SIG-M5 (cell line): ENCODE results near the gene RPS18.
A peak's percentile ranks its signal among the peaks of the same experiment; 100 is the strongest.
"Not testable (repeated sequence)": the region's sequence is repeated elsewhere in the genome, so short reads cannot be mapped to it uniquely, and the experiment has no call there.

Experiments used
- DNase-seq: peaks from one replicate; lab custom pipeline; 2025; lab: John Stamatoyannopoulos, UW

RPS18 gene

DNA sequence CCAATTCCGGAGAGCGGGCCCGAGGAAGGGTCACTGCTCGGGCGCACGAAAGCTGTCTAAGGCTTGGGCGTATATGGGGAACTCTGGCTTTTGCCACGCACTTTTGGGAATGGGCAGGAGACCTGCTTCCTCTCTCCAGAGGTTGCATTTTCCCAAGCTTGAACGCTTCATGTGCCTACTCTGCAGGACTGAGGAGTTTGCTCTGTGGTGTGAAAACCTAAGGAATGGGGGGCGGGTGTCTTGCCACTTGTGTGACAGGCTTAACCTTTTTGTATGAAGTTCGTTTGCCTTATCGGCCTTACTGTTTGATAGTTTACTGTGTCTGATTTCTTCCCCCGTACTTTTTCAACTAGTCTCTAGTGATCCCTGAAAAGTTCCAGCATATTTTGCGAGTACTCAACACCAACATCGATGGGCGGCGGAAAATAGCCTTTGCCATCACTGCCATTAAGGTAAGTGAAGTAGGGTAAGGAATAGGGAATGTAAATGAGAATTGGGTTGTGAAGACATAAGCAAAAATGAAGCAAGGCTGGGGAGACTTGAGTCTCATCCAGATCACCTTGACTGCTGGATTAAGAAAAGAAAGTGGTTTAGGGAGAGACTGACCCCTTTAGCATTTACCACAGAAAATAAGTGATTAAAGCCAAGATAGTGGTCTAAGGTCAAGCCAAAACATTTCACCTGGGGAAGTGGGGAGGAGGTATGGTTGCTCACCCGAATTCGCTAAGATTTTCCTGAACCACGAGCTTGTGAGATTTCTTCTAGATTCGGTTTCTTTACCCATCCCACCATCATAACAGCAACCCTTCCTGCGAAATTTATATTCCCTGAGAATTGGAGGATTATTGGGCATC lies 627 bp downstream of the RPS18 start:
- no peak for DNase-seq

DNA sequence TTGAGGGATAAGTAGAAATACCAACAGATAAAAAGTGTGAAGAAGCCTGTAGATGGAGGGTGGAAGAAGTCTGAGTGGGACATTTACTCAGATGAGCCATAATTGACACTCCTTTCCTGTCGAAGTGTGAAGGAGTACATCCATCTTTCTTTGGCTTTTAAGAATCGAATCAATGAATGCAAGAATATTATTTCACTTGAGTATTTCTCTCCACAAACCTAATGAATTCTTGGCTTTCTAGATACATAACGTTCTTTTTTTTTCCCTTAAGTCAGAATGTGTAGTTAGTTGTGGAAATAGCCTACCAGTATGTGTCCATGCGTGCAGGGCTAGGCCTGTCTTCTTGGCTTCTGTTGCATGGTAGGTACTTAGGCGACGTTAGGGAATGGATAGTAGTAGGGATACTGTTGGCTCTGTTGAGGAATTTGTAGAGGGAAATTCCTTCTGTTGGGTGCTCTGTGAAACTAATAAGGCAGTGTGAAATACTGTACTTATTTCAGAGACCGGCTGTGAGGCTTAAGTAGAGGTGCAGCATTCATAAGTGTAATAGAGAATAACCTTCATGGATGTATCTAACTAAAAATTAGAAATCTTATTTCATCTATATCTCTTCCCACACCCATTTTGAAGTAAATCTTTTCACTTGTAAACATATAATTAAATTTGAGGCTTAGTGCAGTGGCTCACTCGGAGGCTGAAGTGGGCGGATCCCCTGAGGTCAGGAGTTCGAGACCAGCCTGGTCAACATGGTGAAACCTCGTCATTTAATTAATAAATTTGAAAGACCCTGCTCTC lies 1.5 kb downstream of the RPS18 start:
- no peak for DNase-seq

DNA sequence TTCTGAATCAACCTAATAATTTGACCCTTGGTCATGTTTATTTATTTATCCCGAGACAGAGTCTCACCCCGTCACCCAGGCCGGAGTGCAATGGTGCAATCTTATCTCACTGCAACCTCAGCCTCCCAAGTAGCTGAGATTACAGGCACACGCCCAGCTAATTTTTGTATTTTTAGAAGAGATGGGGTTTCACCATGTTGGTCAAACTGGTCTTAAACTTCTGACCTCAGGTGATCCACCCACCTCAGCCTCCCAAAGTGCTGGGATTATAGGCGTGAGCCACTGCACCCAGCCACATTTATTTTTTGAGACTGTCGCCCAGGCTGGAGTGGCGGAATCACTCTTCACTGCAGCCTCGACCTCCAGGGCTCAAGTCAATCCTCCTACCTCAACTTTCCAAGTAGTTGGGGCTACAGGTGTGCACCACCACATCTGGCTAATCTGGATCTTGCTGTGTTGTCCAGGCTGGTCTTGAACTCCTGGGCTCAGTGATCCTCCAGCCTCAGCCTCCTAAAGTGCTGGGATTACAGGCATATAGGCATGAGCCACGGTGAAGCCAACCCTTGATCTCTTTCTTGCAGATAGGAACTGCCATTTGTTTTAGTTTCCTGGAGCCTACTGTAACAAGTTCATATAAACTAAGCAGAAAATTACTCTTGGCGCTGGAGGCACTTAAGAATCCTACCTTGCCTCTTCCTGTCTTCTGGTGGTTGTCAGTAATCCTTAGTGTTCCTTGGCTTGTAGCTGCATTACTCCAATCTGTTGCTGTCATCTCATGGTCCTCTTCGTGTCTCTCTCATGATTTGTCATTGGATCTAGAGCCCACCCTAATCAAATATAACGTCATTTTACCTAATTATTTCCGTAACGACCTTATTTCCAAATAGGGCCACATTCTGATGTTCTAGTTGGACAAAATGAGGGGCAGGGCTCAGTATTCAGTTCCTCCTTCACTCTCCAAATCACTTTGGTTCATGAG lies 2.3 kb downstream of the RPS18 start:
- no peak for DNase-seq

DNA sequence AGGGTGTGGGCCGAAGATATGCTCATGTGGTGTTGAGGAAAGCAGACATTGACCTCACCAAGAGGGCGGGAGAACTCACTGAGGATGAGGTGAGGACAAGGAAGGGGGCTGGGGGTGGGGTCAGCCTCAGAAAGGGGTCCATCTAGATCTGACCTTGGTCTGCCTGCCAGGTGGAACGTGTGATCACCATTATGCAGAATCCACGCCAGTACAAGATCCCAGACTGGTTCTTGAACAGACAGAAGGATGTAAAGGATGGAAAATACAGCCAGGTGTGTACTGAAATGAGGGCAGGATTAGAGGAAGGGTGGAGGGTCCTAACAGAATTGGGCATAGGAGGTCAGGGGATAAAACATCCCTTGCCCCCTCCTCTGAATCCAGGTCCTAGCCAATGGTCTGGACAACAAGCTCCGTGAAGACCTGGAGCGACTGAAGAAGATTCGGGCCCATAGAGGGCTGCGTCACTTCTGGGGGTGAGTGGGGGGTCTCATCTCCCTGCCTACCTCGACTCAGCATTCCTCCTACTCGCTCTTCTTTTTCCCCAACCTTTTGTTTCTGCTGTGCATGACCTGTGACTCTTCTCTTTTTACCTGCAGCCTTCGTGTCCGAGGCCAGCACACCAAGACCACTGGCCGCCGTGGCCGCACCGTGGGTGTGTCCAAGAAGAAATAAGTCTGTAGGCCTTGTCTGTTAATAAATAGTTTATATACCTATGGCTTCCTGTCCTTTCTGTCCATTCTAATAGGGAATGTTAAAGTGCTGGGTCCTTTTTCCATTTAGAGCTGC lies 4.1 kb downstream of the RPS18 start:
- not testable (repeated sequence) for DNase-seq

DNA sequence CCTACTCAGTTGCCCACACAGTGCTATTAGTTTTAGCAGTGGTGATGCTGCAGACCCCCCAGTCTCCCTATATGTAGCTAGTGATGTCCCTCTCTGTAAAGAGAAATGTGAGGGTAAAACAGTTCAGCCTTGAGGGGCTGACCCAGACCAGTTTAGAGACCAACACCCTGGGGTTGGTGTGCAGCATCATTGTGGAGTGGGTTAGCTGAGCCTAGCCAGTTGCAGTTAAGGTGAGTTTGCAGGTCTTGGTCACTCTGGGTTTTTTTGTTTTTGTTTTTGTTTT lies 4.6 kb downstream of the RPS18 start:
- no peak for DNase-seq

DNA sequence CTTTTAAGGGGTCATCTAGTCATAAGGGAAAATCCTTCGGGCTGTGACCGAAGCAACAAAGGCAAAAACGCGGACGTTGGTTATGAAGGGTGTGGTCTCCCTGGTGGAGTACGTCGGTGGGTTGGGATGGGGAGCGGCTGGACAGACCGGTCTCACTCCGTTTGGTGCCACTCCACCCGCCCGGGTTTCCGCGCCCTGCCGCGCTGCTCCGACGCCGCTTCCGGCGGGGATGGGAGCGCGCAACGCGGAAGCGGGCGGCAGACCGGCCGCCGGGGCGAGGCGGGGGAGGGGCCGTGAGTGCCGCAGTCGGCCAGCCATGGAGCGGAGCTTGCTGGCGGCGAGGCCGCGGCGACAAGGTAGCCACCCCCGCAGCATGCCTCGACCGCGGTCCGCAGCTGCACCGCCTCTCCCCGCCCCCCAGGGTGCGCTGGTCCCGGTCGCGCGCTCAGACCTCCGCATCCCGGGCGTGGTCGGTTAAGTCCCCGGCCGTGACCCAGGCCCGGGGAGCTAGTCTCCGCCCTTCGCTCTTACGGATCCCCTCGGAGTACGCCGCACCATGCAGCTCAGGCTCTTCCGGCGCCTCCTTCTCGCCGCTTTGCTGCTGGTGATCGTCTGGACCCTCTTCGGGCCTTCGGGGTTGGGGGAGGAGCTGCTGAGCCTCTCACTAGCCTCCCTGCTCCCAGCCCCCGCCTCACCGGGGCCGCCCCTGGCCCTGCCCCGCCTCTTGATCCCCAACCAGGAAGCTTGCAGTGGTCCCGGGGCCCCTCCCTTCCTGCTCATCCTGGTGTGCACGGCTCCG lies 5.2 kb downstream of the RPS18 start, which contains the start of gene B3GALT4:
Gene B3GALT4 (plus strand): TSS at position 260 of the 799 bp plus-strand sequence. CDS start 297 bp downstream, at position 557.
- peak; percentile 9 for DNase-seq

DNA sequence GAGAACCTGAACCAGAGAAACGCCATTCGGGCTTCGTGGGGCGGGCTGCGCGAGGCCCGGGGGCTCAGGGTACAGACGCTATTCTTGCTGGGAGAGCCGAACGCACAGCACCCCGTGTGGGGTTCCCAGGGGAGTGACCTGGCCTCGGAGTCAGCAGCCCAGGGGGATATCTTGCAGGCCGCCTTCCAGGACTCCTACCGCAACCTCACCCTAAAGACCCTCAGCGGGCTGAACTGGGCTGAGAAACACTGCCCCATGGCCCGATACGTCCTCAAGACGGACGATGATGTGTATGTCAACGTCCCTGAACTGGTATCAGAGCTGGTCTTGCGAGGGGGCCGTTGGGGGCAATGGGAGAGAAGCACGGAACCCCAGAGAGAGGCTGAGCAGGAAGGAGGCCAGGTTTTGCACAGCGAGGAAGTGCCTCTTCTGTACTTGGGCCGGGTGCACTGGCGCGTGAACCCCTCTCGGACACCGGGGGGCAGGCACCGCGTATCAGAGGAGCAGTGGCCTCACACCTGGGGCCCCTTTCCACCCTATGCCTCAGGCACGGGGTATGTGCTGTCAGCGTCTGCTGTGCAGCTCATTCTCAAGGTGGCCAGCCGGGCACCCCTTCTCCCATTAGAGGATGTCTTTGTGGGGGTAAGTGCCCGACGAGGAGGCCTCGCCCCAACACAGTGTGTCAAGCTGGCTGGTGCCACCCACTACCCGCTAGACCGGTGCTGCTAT lies 6.0 kb downstream of the RPS18 start:
- no peak for DNase-seq

DNA sequence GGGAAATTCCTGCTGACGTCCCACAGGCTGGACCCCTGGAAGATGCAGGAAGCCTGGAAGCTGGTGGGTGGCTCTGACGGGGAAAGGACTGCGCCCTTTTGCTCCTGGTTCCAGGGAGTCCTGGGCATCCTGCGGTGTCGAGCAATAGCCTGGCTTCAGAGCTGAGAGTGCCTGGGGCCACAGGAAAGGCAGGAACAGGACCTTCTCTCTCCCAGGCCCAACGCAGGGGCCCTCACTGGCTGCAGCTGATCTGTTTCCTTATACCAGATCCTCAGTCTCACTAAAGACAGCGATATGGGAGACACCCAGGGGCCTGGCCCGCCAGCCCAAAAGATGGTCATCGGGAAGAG lies 6.5 kb downstream of the RPS18 start:
- no peak for DNase-seq

DNA sequence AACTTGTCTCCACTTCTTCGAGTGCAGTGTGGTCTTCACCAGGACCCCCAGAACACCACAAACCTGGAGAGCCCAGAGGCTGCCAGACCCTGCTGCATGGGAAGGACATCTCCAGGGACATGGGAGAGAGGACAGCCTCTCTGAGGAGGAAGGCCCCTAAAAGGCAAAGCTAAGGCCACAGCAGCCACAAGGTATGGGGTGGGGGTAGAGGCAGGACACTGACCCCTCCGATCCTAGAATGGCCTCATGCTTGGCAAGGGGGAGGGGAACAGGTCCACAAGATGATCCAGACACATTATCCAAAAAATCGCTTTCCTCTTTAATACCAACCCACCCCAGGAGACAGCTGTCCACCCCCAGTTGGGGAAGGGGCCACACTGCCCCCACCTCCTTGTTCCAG lies 6.9 kb downstream of the RPS18 start:
- DNase-seq = no peak

DNA sequence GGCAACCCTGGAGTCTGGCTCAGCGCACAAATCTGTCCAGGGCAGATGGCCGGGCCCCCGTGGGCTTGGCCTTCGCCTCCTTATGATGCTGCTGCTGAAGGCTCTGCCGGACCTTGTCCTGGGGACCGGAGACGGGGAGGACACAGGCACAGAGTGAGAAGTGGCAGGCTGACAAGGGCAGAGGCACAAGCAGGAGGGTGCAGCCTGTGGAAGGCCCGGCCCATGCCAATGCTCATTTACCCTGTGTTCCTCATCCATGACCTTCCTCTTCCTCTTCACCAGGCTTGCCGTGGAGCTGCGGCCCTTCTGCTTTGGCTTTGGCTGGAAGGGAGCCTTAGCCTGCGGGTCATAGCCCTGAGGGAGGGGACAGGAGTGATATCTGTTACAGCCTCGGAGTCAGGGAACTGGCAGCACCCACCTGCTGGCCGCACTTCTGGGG lies 7.4 kb downstream of the RPS18 start:
- no peak for DNase-seq

DNA sequence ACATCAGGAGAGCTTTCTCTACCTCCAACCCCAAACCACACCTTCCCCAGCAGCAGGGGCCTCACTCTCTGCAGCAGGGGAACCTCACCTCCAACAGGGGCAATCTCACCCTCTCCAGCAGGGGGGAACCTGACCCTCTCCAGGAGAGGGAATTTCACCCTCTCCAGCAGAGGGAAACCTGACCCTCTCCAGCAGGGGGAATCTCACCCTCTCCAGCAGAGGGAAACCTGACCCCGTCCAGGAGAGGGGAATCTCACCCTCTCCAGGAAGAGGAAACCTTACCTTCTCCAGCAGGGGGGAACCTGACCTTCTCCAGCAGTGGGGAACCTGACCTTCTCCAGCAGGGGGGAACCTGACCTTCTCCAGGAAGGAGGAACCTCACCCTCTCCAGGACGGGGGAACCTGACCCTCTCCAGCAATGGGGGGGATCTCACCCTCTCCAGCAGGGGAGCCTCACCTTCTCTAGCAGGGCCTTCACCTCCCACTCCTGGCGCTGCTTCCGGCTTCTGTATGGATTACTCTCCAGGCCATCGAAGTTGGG lies 8.2 kb downstream of the RPS18 start:
- no peak for DNase-seq

DNA sequence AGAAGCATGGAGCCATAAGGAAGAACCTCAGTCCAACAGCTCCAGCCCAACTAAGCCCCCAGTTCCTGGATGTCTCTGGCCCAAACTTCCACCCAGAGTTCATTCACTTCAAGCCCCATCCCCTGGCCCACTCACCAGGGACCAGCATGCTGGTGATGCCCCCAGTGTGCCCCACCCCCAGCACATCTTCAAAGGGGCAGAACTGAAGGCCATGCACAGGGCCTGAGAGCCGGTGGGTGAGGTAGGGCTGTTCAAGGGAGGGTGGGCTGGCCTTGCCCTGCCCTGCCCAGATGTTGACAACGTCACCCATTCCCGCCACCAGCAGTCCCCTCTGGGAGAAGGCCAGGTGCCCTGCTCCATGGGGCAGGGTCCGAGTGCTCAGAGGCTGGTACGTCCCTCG lies 8.7 kb downstream of the RPS18 start:
- no peak for DNase-seq

DNA sequence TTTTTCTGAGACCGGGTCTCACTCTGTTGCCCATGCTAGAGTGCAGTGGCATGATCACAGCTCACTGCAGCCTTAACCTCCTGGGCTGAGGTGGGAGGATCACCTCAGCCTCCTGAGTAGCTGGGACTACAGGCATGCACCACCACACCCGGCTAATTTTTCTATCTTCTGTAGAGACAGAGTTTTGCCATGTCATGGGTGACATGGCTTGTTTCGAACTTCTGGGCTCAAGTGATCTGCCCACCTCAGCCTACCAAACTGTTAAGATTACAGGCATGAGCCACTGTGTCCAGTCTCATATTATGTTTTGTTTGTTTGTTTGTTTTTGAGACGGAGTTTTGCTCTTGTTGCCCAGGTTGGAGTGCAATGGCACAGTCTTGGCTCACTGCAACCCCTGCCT lies 13.3 kb downstream of the RPS18 start:
- not testable (repeated sequence) for DNase-seq

DNA sequence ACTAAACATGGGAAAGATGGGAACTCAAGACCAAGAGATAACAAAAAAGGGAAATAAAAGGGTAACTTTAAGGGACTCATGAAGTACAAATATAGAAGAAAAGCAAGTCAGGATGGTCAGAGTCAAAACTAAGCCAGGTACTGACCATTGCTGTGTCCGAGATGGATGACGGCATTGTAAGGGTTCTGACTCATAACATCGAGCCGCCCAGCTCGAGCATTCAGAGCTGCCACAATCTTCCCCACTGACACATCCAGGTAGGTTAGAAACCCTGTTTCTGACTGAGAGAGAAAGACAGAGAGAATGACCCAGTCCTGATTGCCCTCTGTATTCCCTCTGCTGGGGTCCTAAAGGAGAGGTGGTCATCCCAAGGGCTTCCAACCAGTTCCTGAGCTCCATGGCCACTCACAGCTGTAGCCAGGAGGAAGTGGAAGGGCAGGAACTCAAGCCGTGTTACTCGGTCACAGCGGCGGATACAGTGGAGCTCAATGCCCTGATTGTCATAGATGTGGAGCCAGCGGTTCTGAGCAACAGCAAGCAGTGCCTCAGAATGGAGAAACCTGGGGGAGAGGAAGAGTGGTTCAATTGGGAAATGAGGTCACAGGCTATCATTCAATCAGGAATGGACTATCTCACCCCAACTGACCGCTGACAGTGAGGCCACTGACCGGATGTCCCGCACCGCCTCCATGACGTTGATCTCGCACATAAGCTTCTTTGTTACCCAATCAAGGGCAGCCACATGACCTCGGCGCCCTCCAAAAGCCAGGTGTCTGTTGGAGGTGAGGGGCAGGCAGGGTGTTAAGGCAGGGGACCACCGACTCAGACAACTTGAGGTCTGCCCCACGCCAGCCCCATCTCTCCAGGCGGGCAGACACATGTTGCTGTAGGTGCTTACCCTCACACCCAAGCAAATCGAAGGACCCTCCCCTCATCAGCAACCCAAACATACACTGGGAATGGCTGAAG lies 15.4 kb downstream of the RPS18 start:
- DNase-seq = no peak

DNA sequence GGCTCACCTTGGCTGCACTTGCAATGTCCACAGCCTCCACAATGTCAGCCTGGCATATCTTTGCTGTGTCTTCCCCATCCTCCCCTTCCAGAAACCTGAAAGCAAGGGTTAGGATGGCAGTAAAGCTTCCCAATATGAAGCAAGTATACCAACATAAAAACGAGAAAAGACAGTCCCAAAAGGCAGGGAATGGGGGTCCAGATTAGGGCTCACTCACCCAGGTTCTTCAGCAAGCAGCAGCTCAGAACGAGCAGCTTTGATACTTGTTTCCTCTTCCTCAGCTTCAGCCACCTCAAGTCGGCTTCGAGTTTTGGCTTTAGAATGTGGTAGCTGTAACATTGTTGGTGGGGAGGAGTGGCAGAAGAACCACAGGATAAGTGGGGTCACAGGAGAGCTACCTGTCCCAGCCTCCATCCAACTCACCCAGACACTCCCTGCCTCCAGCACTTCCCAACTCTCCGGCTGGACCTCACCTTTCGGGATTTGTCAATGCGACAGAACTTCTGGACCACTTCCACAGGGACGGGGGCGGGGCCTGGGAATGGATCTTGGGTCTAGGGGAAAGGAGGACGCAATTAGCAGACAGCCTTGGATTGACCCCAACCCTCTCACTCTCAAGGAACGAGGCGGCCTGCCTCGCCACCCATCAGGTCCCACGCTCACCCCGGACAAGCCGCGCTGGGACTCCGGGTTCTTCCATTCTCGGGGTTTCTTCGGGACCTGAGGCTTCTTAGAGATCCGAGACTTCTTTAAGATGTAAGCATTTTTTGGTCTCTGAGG lies 16.5 kb downstream of the RPS18 start:
- no peak for DNase-seq

DNA sequence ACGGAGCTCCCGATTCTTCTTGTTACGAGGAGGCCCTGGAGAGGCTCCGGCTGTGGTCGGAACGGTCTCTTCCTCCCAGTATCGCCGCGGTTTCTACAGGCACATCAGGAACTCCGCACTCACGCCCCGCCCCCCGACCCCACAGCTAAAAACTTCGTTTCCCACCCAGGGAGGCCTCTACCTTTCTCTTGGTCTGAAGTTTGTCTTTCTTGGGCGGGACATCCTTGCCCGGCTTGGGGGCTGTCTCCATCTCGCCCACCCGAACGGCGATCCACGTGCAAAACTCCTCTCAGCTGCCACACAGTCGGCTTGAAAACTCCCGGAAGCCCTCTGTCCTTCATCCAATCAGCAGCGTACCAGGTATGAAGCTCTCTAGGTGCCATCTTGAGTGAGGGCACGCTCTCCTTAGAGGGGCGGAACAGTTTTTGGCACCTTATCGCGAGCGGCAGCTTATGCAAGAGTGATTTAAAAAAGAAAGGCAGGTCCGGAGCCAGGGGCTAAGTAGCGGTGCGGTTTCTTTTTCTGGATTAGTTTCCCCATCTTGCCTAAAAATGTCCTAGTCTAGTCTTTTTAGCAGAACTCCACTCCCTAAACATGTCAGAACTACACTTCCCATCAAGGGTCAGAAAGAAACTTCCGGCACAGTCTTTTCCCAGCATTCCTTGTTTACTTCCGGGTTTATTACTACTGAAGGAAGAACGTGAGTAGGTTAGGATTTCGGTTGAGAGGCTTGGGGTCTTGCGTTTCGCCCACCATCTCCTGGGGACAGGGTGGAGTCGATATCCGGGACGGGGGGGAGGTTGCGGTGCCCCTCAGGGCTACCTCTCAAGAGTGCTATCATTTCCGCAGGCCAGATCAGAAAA lies 17.3 kb downstream of the RPS18 start, which contains the start of the genes PFDN6 and WDR46:
Gene PFDN6 (plus strand): TSS at position 681 of the 863 bp plus-strand sequence. CDS start 256 bp downstream, outside the sequence.
Gene WDR46 (minus strand): TSS at position 319 of the 863 bp plus-strand sequence. CDS start 69 bp downstream, at position 250.
- DNase-seq = peak; percentile 92
